H1 (cell line): ENCODE results near the gene CSNK1D. TPM values are rescaled to one million over a fixed set of nuclear protein-coding genes. Genes with fewer than 3 reads are reported as not detected.

Experiments used
- CTCF ChIA-PET: fragments of 300-600 bp; sonication (Branson Sonifier 250); formaldehyde crosslinking; loops from one replicate; lab custom pipeline; 2021; ENCODE audit not compliant: partially characterized antibody; lab: Charles Lee
- POLR2A ChIA-PET: fragments of 300-600 bp; sonication (Branson Sonifier 250); formaldehyde crosslinking; loops from one replicate; lab custom pipeline; 2021; ENCODE audit warnings: inconsistent platforms; ENCODE audit not compliant: partially characterized antibody; lab: Charles Lee
- DNase-seq, 2 experiments: peaks; one replicate each; pipeline versions ENCODE4 v3.0.0 to v3.0.0-alpha.2; 2010 to 2022; ENCODE audit warnings: low spot score in 2 of 2, low read depth in 1 of 2, mixed read lengths in 1 of 2
- FAIRE-seq: peaks from 2 replicates; lab custom pipeline; 2011; peaks lifted over from hg19 to GRCh38; lab: Jason Lieb, UNC
- H2AFZ ChIP-seq: 2 replicates; pipeline ENCODE4 v1.8.1; 2012; ENCODE audit warnings: low read length, inconsistent platforms
- H2AK5ac ChIP-seq: 2 replicates; pipeline ENCODE4 v1.6.1; 2013; ENCODE audit warnings: low read depth, low read length
- H2BK120ac ChIP-seq: replicated peaks from 2 replicates; pipeline ENCODE3; 2013; ENCODE audit warnings: low read depth, low read length, inconsistent platforms
- H2BK12ac ChIP-seq: 2 replicates; pipeline ENCODE4 v1.6.1; 2013; ENCODE audit warnings: low read depth, low read length
- H2BK15ac ChIP-seq: 2 replicates; pipeline ENCODE4 v1.6.1; 2013; ENCODE audit warnings: low read length
- H2BK20ac ChIP-seq: 2 replicates; pipeline ENCODE4 v1.6.1; 2013; ENCODE audit warnings: low read length
- H2BK5ac ChIP-seq: 2 replicates; pipeline ENCODE4 v1.6.1; 2013; ENCODE audit warnings: low read depth, low read length
- H3K14ac ChIP-seq: 2 replicates; pipeline ENCODE4 v1.6.1; 2013; ENCODE audit warnings: inconsistent platforms; ENCODE audit not compliant: insufficient read length
- H3K18ac ChIP-seq: 2 replicates; pipeline ENCODE4 v1.6.1; 2013; ENCODE audit warnings: low read length; ENCODE audit errors: extremely low read depth
- H3K23ac ChIP-seq: 2 replicates; pipeline ENCODE4 v1.6.1; 2013; ENCODE audit warnings: inconsistent platforms; ENCODE audit not compliant: insufficient read length
- H3K23me2 ChIP-seq: 2 replicates; pipeline ENCODE4 v1.6.1; 2013; ENCODE audit warnings: low read depth, low read length
- H3K27ac ChIP-seq: 2 replicates; pipeline ENCODE4 v1.6.1; 2011; ENCODE audit warnings: low read depth, low read length, inconsistent platforms
- H3K27me3 ChIP-seq, 4 experiments: replicated peaks in 1 of 4; 1 replicate in 1 of 4; 2 replicates in 3 of 4; pipeline versions ENCODE4 v1.6.1 to v1.8.1; 2011 to 2013; ENCODE audit warnings: low read length in 3 of 4, mild to moderate bottlenecking in 3 of 4, inconsistent platforms in 2 of 4, mixed read lengths in 2 of 4, moderate library complexity in 1 of 4; ENCODE audit not compliant: control insufficient read depth in 3 of 4, insufficient read depth in 3 of 4; ENCODE audit errors: extremely low read depth in 1 of 4
- H3K36me3 ChIP-seq, 4 experiments: 2 replicates each; pipeline versions ENCODE4 v1.6.1 to v1.8.1; 2011 to 2013; ENCODE audit warnings: mild to moderate bottlenecking in 4 of 4, low read length in 3 of 4, moderate library complexity in 2 of 4, control low read depth in 1 of 4, inconsistent platforms in 1 of 4; ENCODE audit not compliant: insufficient read depth in 4 of 4, control insufficient read depth in 2 of 4
- H3K4ac ChIP-seq: replicated peaks from 2 replicates; pipeline ENCODE3; 2013; ENCODE audit warnings: low read length, low read depth, mixed read lengths, inconsistent platforms; ENCODE audit not compliant: insufficient read length
- H3K4me1 ChIP-seq, 4 experiments: replicated peaks in 1 of 4; 1 replicate in 1 of 4; 2 replicates in 3 of 4; pipeline versions ENCODE4 v1.6.1 to v1.8.1; 2011 to 2013; ENCODE audit warnings: low read length in 3 of 4, inconsistent platforms in 2 of 4, mixed read lengths in 1 of 4; ENCODE audit not compliant: insufficient read depth in 4 of 4, control insufficient read depth in 3 of 4
- H3K4me2 ChIP-seq, 2 experiments: 2 replicates each; pipeline versions ENCODE4 v1.6.1 to v1.8.1; 2011 to 2013; ENCODE audit warnings: low read depth in 2 of 2, low read length in 2 of 2, control low read depth in 1 of 2, inconsistent platforms in 1 of 2, mild to moderate bottlenecking in 1 of 2; ENCODE audit not compliant: insufficient read depth in 1 of 2
- H3K4me3 ChIP-seq, 4 experiments: fragments of 200-600, 300-600 bp in 1 of 4; sonication (generic), shearing (Covaris generic), sonication (Bioruptor Twin) in 1 of 4; 2 replicates each; pipeline versions ENCODE4 v1.5.1 to v1.8.1; 2011 to 2016; ENCODE audit warnings: low read length in 4 of 4, low read depth in 3 of 4, control low read depth in 2 of 4, inconsistent platforms in 2 of 4, mild to moderate bottlenecking in 2 of 4, mixed read lengths in 1 of 4, moderate library complexity in 1 of 4; ENCODE audit not compliant: insufficient read depth in 2 of 4; ENCODE audit errors: extremely low read depth in 1 of 4
- H3K56ac ChIP-seq: replicated peaks from 2 replicates; pipeline ENCODE3; 2013; ENCODE audit warnings: low read depth, mild to moderate bottlenecking, mixed read lengths, low read length, inconsistent platforms; ENCODE audit not compliant: insufficient read length
- H3K79me1 ChIP-seq: 2 replicates; pipeline ENCODE4 v1.6.1; 2013; ENCODE audit warnings: low read depth, low read length, control low read depth
- H3K79me2 ChIP-seq, 2 experiments: 2 replicates each; pipeline versions ENCODE4 v1.6.1 to v1.8.1; 2012 to 2013; ENCODE audit warnings: low read length in 2 of 2, mild to moderate bottlenecking in 2 of 2, inconsistent platforms in 1 of 2; ENCODE audit not compliant: insufficient read depth in 2 of 2, control insufficient read depth in 1 of 2
- H3K9ac ChIP-seq, 4 experiments: replicated peaks in 1 of 4; 1 replicate in 1 of 4; 2 replicates in 3 of 4; pipeline versions ENCODE4 v1.6.1 to v1.8.1; 2011 to 2013; ENCODE audit warnings: low read depth in 3 of 4, low read length in 3 of 4, control low read depth in 2 of 4, mild to moderate bottlenecking in 2 of 4, moderate library complexity in 2 of 4, inconsistent platforms in 1 of 4; ENCODE audit errors: extremely low read depth in 1 of 4
- H3K9me3 ChIP-seq, 2 experiments: 2 replicates each; pipeline versions ENCODE4 v1.6.1 to v1.8.1; 2012 to 2013; ENCODE audit warnings: mild to moderate bottlenecking in 2 of 2, moderate library complexity in 2 of 2, control low read depth in 1 of 2, inconsistent platforms in 1 of 2, low read depth in 1 of 2, low read length in 1 of 2, mixed read lengths in 1 of 2; ENCODE audit not compliant: insufficient read depth in 2 of 2
- H4K20me1 ChIP-seq, 2 experiments: replicated peaks in 1 of 2; 2 replicates each; pipeline versions ENCODE3 to v1.8.1; 2011 to 2013; ENCODE audit warnings: inconsistent platforms in 2 of 2, low read length in 2 of 2, mild to moderate bottlenecking in 1 of 2; ENCODE audit not compliant: insufficient read depth in 2 of 2, control insufficient read depth in 1 of 2
- H4K5ac ChIP-seq: 2 replicates; pipeline ENCODE4 v1.6.1; 2013; ENCODE audit warnings: low read length, low read depth, mixed read lengths, inconsistent platforms; ENCODE audit not compliant: insufficient read length
- H4K8ac ChIP-seq: 2 replicates; pipeline ENCODE4 v1.8.0; 2013; ENCODE audit warnings: mild to moderate bottlenecking, moderate library complexity, low read length, inconsistent platforms; ENCODE audit not compliant: insufficient read depth; ENCODE audit errors: extremely low read depth
- H4K91ac ChIP-seq: replicated peaks from 2 replicates; pipeline ENCODE3; 2013; ENCODE audit warnings: low read length, mixed read lengths, inconsistent platforms; ENCODE audit not compliant: insufficient read length
- ASH2L ChIP-seq: fragments of 200-600, 300-600 bp; sonication (generic); IDR thresholded peaks from one replicate; pipeline ENCODE4 v1.7.1; 2017; ENCODE audit warnings: low read length
- CREB1 ChIP-seq: IDR thresholded peaks from 2 replicates; pipeline ENCODE4 v1.6.1; 2012; ENCODE audit warnings: inconsistent platforms
- GTF2F1 ChIP-seq: IDR thresholded peaks from 2 replicates; pipeline ENCODE4 v1.6.1; 2012; ENCODE audit warnings: low read depth, low read length, improper control_type of control experiment, borderline replicate concordance
- HDAC2 ChIP-seq, 2 experiments: fragments of 300-600 bp in 1 of 2; sonication (generic) in 1 of 2; IDR thresholded peaks; 2 replicates each; pipeline ENCODE4 v1.6.1; 2011 to 2012; ENCODE audit warnings: low read depth in 2 of 2, low read length in 2 of 2, mild to moderate bottlenecking in 2 of 2, moderate library complexity in 2 of 2, borderline replicate concordance in 1 of 2, inconsistent platforms in 1 of 2
- KDM1A ChIP-seq: fragments of 200-600, 300-600 bp; sonication (generic); IDR thresholded peaks from 2 replicates; pipeline ENCODE4 v1.7.1; 2016; ENCODE audit warnings: mild to moderate bottlenecking, low read length, borderline replicate concordance
- MAFK ChIP-seq: IDR thresholded peaks from 2 replicates; pipeline ENCODE4 v1.6.1; 2012; ENCODE audit warnings: low read depth, mild to moderate bottlenecking, improper control_type of control experiment, low read length
- NANOG ChIP-seq: IDR thresholded peaks from 2 replicates; pipeline ENCODE4 v1.6.1; 2011; ENCODE audit warnings: low read length, low read depth, mild to moderate bottlenecking, inconsistent platforms; ENCODE audit not compliant: insufficient read depth, poor library complexity, severe bottlenecking
- NRF1 ChIP-seq: IDR thresholded peaks from 2 replicates; pipeline ENCODE4 v1.6.1; 2011; ENCODE audit warnings: mild to moderate bottlenecking, low read depth, low read length, improper control_type of control experiment
- RBBP5 ChIP-seq: IDR thresholded peaks from 2 replicates; pipeline ENCODE4 v1.7.1; 2012; ENCODE audit warnings: low read depth, mild to moderate bottlenecking, inconsistent platforms, low read length, moderate library complexity, borderline replicate concordance
- SIN3A ChIP-seq, 2 experiments: IDR thresholded peaks in 1 of 2; conservative IDR thresholded peaks in 1 of 2; 2 replicates each; pipeline ENCODE4 v1.6.1; 2011 to 2012; ENCODE audit warnings: low read length in 2 of 2, improper control_type of control experiment in 1 of 2, low read depth in 1 of 2, mild to moderate bottlenecking in 1 of 2
- SIX5 ChIP-seq: IDR thresholded peaks from 2 replicates; pipeline ENCODE4 v1.6.1; 2011; ENCODE audit warnings: mild to moderate bottlenecking, low read depth, low read length
- TCF12 ChIP-seq: IDR thresholded peaks from 2 replicates; pipeline ENCODE4 v1.6.1; 2011; ENCODE audit warnings: low read depth, mild to moderate bottlenecking, low read length
- WGBS, 2 experiments: shearing (Covaris generic) in 1 of 2; methylation state at CpG; one replicate each; pipeline versions ENCODE4 v1.1.6 to v1.1.7; 2013 to 2015; ENCODE audit warnings: low lambda C conversion rate in 2 of 2, mixed read lengths in 2 of 2, inconsistent platforms in 1 of 2, low coverage in 1 of 2, missing lambda C conversion rate in 1 of 2; ENCODE audit not compliant: insufficient replicate concordance in 2 of 2, insufficient coverage in 1 of 2, insufficient read length in 1 of 2; ENCODE audit errors: extremely low coverage in 1 of 2, missing lambda C conversion rate in 1 of 2; 5-methylcytosine and 5-hydroxymethylcytosine counted together
- polyA plus RNA-seq, 7 experiments: library from polyadenylated mRNA; depleted of rRNA in 3 of 7; stranded (reverse) in 5 of 7; unstranded in 2 of 7; fragments of >200 nt in 5 of 7; fragments of 200-250 nt in 2 of 7; gene quantifications; 1 replicate in 5 of 7; 2 replicates in 1 of 7; 4 replicates in 1 of 7; pipeline versions ENCODE4 v1.2.1 to v1.2.3, GENCODE V29; 2011 to 2013; ENCODE audit warnings: missing spikeins in 2 of 7, mixed read lengths in 2 of 7
- total RNA-seq: library from RNA; stranded (reverse); fragmentation: NEBNext Ultra II Directional; extraction: Animal tissue kit (Norgen Biotek cat#: 25700); gene quantifications from 2 replicates; pipeline ENCODE4 v1.2.1, GENCODE V29; 2021

CSNK1D gene
- total and polyA plus RNA-seq, 2 of the 8 experiments (the other 6 are each of a cell fraction or from before 2014, with no cell fraction given), result 73.5 to 103 TPM

DNA sequence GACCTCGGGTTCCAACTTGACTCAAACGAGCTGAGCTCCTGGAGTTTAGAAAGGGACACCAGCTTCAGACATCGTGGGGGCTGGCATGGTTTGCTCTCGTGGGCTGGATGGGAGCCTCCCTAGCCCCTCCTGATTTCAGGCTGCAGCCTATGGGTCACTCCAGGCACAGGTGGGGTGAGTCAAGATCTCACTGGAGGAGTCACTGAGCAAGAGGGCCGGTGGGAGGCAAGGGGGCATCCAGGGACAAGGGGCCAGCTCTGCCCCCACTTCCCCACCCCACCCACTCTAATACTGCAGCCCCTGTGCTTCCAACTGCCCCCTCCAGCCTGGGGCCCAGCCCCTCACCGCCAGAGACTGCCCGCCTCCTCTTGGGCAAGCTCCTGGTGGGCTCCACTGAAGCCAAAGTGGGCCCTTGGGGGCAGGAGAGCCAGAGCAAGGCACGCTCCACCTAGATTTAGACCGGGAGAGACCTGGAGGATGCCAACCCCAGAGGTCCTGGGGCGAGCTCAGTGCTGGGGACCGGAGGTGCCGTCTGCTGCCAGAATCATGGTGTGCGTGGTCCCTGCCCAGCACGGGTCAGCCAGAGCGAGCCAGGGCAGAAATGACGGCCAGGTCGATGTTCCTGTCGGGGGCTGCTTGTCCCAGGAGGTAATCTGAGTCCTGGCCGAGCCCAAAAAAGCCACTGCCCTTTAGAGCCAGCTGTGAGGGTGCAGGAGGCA is 38.3 kb downstream of the CSNK1D start:
- Histone ChIP-seq H3K4me1 (peaks cover 0 to 10% (median 5%) of the 10 kb centered on the region in 4 experiments; a peak in 5 of 7 replicates), H3K56ac (no peak overlapping the region), H2BK5ac (no peak overlapping the region), H2BK15ac (no peak overlapping the region), H3K36me3 (peaks cover 0 to 10% (median 0%) of the 10 kb centered on the region in 4 experiments; a peak in 2 of 8 replicates), H2BK20ac (no peak overlapping the region), H2BK120ac (no peak overlapping the region), H3K4ac (no peak overlapping the region), H3K23ac (no peak overlapping the region), H3K23me2 (peaks cover 5% of the 10 kb centered on the region; the same call in 1 of the 2 replicates), H4K5ac (no peak overlapping the region), H3K27ac (no peak overlapping the region), H3K4me3 (no peak overlapping the region), H2BK12ac (no peak overlapping the region), H3K4me2 (no peak overlapping the region), H3K9me3 (no peaks in the 10 kb centered on the region; a peak in 1 of 4 replicates), H4K91ac (no peak overlapping the region), H3K79me1 (no peaks in the 10 kb centered on the region; the same call in 1 of the 2 replicates), H3K9ac (no peak overlapping the region), H3K14ac (no peak overlapping the region), H3K27me3 (peaks cover 6 to 27% (median 22%) of the 10 kb centered on the region in 4 experiments), H3K18ac (no peak overlapping the region), H4K8ac (peak overlapping the region; percentile 68), H3K79me2 (no peaks in the 10 kb centered on the region), H2AFZ (no peak overlapping the region), H2AK5ac (no peak overlapping the region), H4K20me1 (peaks cover 3 to 17% of the 10 kb centered on the region in 2 experiments)
- ChIA-PET CTCF (interaction anchor here (0.7 to 2.9 kb wide), 18 partner anchors 9 to 386 kb away, joined by 3 to 10 read pairs (median 4); partner anchors contain the start of gene CD7), POLR2A (interaction anchor here (0.6 to 1.8 kb wide), 6 partner anchors 14 to 139 kb away, joined by 3 to 5 read pairs (median 4); no protein-coding TSS in a partner anchor)
- 82% methylated on average over 18 of the region's 19 CpGs; no CpG with 5 or more reads in 1 of the 2 experiments for WGBS, 2 experiments
- FAIRE-seq, result no peak
- DNase-seq, result no peak
- no peak for TF ChIP-seq ASH2L
- TF ChIP-seq KDM1A, result no peak
- TF ChIP-seq RBBP5, result no peak
- TF ChIP-seq SIX5, result no peak
- TF ChIP-seq NANOG, result no peak
- no peak for TF ChIP-seq TCF12
- no peak for TF ChIP-seq NRF1
- TF ChIP-seq CREB1, result no peak
- TF ChIP-seq HDAC2 (IDR thresholded peaks at IDR 0.05; ENCODE audit: borderline replicate concordance in 1 of 2, low read depth in 2 of 2, low read length in 2 of 2), result no peak
- no peak for TF ChIP-seq SIN3A (conservative IDR thresholded peaks at IDR 0.05 in 1 of 2, IDR thresholded peaks at IDR 0.05 in 1 of 2; ENCODE audit: low read depth in 1 of 2, low read length in 2 of 2)
- TF ChIP-seq GTF2F1, result no peak
- no peak for TF ChIP-seq MAFK
